ENCODE measurements around the gene RBBP7.

Gene RBBP7

DNA sequence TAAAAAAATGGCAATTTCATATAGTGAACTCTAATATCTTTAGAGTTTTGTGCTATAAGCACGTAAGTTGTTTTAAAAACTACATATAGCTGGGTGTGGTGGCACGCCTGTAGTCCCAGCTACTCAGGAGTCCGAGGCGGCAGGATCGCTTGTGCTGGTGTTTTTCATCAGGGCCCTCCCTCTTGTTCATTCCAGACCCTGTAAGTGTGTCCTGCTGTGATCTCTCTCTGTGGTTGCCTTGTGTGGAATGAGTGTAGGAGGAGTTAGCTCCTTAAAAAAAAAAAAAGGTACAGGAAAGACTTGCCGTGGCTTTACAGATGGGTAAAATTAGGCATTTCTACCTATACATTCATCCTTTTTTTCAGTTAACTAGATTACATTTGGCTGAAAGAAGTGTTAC lies 35.4 kb downstream of the RBBP7 start:
- Histone ChIP-seq H3K4me1 (ENCODE audit: low read length) (peaks cover 5% of the 10 kb centered on the region), H3K9ac (ENCODE audit: low read length) (no peak overlapping the region), H3K27ac (ENCODE audit: low read length) (no peak overlapping the region), H3K27me3 (ENCODE audit: low read depth, low read length) (no peaks in the 10 kb centered on the region), H3K79me2 (ENCODE audit: low read length) (no peaks in the 10 kb centered on the region; the same call in 1 of the 2 replicates), H3K4me3 (ENCODE audit: low read length) (no peak overlapping the region), H2AFZ (ENCODE audit: low read depth, low read length) (no peak overlapping the region), H3K36me3 (replicated peaks; ENCODE audit: low read depth, low read length) (peaks cover 39% of the 10 kb centered on the region), H3K9me3 (ENCODE audit: insufficient read depth, low read length) (no peaks in the 10 kb centered on the region), H3K4me2 (ENCODE audit: low read length) (no peak overlapping the region), H4K20me1 (ENCODE audit: insufficient read depth, low read length) (no peaks in the 10 kb centered on the region)
- no peak for TF ChIP-seq EZH2phosphoT487 (IDR thresholded peaks at IDR 0.05; ENCODE audit: low read depth)
- TF ChIP-seq, protein P1, sequence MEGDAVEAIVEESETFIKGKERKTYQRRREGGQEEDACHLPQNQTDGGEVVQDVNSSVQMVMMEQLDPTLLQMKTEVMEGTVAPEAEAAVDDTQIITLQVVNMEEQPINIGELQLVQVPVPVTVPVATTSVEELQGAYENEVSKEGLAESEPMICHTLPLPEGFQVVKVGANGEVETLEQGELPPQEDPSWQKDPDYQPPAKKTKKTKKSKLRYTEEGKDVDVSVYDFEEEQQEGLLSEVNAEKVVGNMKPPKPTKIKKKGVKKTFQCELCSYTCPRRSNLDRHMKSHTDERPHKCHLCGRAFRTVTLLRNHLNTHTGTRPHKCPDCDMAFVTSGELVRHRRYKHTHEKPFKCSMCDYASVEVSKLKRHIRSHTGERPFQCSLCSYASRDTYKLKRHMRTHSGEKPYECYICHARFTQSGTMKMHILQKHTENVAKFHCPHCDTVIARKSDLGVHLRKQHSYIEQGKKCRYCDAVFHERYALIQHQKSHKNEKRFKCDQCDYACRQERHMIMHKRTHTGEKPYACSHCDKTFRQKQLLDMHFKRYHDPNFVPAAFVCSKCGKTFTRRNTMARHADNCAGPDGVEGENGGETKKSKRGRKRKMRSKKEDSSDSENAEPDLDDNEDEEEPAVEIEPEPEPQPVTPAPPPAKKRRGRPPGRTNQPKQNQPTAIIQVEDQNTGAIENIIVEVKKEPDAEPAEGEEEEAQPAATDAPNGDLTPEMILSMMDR (IDR thresholded peaks at IDR 0.05; ENCODE audit: low read depth, low read length) = no peak

DNA sequence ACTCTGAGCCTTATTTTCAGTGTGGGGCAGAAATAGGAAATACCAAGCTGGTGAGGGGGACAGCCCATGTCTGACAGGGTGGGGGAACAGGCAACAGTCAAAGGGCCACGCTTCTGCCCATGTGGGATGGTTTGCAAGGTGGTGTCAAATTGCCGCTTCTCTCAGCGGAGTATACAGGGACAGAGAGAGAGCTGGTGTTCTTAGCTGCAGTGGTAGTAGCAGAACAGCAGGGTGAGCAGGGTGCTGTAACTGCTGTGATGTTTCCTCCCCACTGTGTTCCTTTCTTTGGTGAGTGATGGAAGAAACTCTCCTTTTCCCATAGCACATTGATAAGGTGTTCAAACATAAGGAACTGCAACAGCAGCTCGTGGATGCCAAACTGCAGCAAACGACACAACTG lies 37.9 kb downstream of the RBBP7 start:
- Histone ChIP-seq H4K20me1 (ENCODE audit: insufficient read depth, low read length) (no peaks in the 10 kb centered on the region), H3K36me3 (replicated peaks; ENCODE audit: low read depth, low read length) (peaks cover 49% of the 10 kb centered on the region), H3K79me2 (ENCODE audit: low read length) (peaks cover 8% of the 10 kb centered on the region), H3K4me3 (ENCODE audit: low read length) (no peak overlapping the region), H3K4me1 (ENCODE audit: low read length) (peaks cover 21% of the 10 kb centered on the region), H3K27ac (ENCODE audit: low read length) (no peak overlapping the region), H3K4me2 (ENCODE audit: low read length) (no peak overlapping the region), H3K27me3 (ENCODE audit: low read depth, low read length) (no peaks in the 10 kb centered on the region), H3K9ac (ENCODE audit: low read length) (no peak overlapping the region), H3K9me3 (ENCODE audit: insufficient read depth, low read length) (no peaks in the 10 kb centered on the region), H2AFZ (ENCODE audit: low read depth, low read length) (no peak overlapping the region)
- TF ChIP-seq, protein P1 (IDR thresholded peaks at IDR 0.05; ENCODE audit: low read depth, low read length) = no peak
- no peak for TF ChIP-seq EZH2phosphoT487 (IDR thresholded peaks at IDR 0.05; ENCODE audit: low read depth)

DNA sequence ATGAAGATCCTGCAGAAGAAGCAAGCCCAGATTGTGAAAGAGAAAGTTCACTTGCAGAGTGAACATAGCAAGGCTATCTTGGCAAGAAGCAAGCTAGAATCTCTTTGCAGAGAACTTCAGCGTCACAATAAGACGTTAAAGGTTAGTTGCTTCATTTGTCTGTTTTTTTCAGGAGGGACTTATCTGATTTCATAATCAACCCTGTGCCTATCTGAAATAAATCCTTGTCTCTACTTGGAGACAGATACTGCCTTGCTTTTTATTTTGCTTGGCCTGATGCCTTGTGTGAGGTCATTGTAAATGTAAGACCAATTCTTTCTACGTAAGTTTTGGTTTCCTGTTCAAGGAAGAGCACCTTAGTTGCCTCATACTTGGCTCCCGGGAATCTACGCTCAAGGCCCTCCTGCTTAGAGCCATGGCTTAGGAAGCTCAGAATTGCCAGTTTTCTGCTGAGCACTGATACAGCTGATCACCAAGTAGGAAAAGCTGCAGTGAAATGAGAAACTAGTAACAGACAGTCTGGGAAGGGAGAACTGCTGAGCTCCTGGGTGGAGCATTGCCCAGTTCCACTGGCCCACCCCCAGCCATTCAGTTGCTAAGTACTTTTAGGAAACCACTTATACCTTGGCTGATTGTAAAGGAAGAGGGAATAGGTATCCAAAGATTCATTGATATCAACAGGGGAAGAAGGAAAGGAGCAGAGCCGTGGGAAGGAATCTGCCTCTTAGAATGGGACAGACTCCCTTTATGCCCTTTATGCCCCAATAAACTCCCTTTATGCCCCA lies 41.8 kb downstream of the RBBP7 start:
- Histone ChIP-seq H2AFZ (ENCODE audit: low read depth, low read length) (no peak overlapping the region), H3K9ac (ENCODE audit: low read length) (no peak overlapping the region), H3K27me3 (ENCODE audit: low read depth, low read length) (no peaks in the 10 kb centered on the region), H4K20me1 (ENCODE audit: insufficient read depth, low read length) (no peaks in the 10 kb centered on the region), H3K4me2 (ENCODE audit: low read length) (peak overlapping the region; percentile 53; the same call in 1 of the 2 replicates), H3K4me3 (ENCODE audit: low read length) (no peak overlapping the region), H3K36me3 (replicated peaks; ENCODE audit: low read depth, low read length) (peaks cover 34% of the 10 kb centered on the region), H3K4me1 (ENCODE audit: low read length) (peaks cover 40% of the 10 kb centered on the region), H3K9me3 (ENCODE audit: insufficient read depth, low read length) (no peaks in the 10 kb centered on the region), H3K27ac (ENCODE audit: low read length) (peak overlapping the region; percentile 58; the same call in 1 of the 2 replicates), H3K79me2 (ENCODE audit: low read length) (peaks cover 27% of the 10 kb centered on the region)
- TF ChIP-seq, protein P1 (IDR thresholded peaks at IDR 0.05; ENCODE audit: low read depth, low read length) = no peak
- TF ChIP-seq EZH2phosphoT487 (IDR thresholded peaks at IDR 0.05; ENCODE audit: low read depth) = no peak

DNA sequence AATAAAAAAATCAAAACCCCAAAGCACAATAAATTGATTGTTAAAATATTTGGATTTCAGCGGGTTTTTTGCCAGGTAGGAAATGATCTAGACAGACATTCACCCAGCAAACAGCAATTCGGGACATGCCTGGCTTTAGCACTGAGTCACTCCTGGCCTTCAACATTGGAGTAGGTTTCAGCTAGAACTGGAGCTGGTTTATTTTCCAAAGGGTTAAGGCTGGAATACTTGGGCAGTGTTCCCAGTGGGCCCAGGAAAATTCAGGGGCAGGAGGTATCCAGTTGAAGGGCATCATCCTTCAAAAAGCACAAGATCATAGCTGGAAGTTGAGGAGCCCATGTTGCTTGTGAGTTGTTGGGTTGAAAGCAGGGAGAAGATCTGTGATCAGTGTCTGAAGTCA lies 42.9 kb downstream of the RBBP7 start:
- no peak overlapping the region for H3K4me2 ChIP-seq (ENCODE audit: low read length)
- peaks cover 33% of the 10 kb centered on the region for H3K36me3 ChIP-seq (replicated peaks; ENCODE audit: low read depth, low read length)
- H3K4me3 ChIP-seq (ENCODE audit: low read length) = no peak overlapping the region
- TF ChIP-seq EZH2phosphoT487 (IDR thresholded peaks at IDR 0.05; ENCODE audit: low read depth) = no peak
- TF ChIP-seq, protein P1 (IDR thresholded peaks at IDR 0.05; ENCODE audit: low read depth, low read length) = no peak
- no peaks in the 10 kb centered on the region for H3K9me3 ChIP-seq (ENCODE audit: insufficient read depth, low read length)
- no peak overlapping the region for H2AFZ ChIP-seq (ENCODE audit: low read depth, low read length)
- no peak overlapping the region for H3K9ac ChIP-seq (ENCODE audit: low read length)
- H4K20me1 ChIP-seq (ENCODE audit: insufficient read depth, low read length) = no peaks in the 10 kb centered on the region
- peaks cover 40% of the 10 kb centered on the region for H3K4me1 ChIP-seq (ENCODE audit: low read length)
- no peak overlapping the region for H3K27ac ChIP-seq (ENCODE audit: low read length)
- H3K27me3 ChIP-seq (ENCODE audit: low read depth, low read length) = no peaks in the 10 kb centered on the region
- peaks cover 27% of the 10 kb centered on the region for H3K79me2 ChIP-seq (ENCODE audit: low read length)
